Activated CD4-positive, alpha-beta T cell treated with anti-CD3 and anti-CD28 coated beads for 4 hours (primary cell): Measurements from ENCODE around the gene ZNRD2.
A peak's percentile ranks its signal among the peaks of the same experiment; 100 is the strongest.

Experiments used
- DNase-seq, 2 donors: peaks; one replicate each; pipeline ENCODE4 v3.0.0-alpha.2; 2020

Gene ZNRD2

DNA sequence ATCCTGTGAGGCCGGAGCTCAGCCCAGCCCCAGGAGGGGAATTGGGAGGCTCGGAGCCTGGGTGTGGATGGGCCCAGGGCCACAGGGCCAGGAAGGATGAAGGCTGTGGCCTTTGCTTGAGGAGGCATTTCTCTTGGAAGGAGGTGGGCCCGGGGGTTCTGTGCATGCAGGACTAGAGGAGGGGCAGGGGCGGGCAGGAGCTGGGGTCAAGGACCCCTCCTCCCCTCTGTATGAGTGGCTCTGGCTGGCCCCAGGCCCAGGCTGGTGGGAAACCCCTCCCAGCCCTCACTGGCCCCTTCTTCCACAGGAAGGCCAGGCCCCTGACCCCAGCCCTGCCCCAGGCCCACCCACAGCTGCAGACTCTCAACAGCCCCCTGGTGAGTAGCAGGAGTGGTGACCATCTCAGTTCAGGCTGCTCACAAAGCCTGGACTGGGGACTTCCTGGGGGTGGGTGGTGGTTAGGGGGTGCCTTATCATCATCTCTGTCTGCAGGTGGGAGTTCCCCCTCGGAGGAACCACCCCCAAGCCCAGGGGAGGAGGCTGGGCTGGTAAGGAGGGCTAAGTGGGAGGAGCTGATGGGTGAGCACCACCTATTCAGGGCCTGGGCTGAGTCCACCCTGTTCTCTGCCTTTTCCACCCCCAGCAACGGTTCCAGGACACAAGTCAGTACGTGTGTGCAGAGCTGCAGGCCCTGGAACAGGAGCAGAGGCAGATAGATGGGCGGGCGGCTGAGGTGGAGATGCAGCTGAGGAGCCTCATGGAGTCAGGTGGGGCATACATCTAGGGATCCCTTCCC, 19.4 kb downstream of the ZNRD2 start:
- DNase-seq = no peak

DNA sequence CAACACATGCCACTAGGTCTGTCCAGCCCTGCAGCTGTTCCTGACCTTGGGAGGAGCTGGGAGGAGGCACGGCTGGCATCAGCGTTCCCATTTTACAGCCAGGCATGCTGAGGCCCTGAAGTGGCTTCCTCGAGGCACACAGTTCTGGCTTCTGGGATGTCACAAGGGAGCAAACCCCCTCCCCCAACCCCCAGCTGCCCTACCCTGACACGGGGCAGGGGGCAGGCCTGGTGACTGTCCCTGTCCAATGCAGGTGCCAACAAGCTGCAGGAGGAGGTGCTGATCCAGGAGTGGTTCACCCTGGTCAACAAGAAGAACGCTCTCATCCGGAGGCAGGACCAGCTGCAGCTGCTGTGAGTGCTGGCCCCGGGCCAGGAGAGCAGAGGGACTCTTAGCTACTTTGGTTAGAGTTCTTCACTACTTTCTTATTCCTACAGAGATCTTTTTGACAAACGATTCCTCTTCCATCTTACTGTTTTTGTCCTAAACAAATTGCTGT, 20.0 kb downstream of the ZNRD2 start:
- DNase-seq = no peak

DNA sequence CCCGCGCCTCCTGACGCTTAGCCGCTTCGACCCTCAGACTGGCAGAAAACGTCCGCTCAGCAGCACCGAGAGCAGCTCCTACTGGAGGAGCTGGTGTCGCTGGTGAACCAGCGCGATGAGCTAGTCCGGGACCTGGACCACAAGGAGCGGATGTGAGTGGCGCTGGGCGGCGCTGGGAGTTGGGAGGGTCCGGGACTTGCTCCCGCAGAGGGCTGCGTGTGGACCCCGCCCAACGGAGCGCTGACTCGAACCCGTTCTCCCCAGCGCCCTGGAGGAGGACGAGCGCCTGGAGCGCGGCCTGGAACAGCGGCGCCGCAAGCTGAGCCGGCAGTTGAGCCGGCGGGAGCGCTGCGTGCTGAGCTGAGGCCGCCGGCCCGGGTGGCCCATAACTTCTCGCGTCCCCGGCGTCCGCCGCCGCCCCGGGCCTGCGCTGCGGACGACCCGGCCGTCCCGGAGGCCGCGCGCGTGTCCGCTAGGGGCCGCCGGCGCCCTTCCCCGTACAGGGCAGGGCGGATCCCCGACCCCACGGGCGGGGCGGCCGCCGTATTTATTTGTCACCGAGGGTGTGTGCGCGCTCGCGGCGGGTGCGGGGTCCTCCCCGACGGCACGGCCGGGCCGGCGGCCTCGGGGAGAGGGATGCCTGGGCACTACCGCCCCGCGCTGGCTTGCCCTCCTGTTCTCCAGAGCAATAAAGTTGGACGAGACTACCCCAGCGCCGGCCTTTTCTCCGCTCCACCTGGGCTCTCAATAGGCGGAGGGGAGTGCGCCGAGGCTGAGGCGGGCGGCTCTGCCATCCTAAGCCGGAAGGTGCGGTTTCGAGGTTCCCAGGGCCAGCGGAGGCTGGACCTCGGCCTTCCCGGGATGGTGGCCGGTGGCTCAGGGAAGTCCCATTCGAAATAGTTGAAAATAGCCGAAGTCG, 21.9 kb downstream of the ZNRD2 start:
- no peak for DNase-seq

DNA sequence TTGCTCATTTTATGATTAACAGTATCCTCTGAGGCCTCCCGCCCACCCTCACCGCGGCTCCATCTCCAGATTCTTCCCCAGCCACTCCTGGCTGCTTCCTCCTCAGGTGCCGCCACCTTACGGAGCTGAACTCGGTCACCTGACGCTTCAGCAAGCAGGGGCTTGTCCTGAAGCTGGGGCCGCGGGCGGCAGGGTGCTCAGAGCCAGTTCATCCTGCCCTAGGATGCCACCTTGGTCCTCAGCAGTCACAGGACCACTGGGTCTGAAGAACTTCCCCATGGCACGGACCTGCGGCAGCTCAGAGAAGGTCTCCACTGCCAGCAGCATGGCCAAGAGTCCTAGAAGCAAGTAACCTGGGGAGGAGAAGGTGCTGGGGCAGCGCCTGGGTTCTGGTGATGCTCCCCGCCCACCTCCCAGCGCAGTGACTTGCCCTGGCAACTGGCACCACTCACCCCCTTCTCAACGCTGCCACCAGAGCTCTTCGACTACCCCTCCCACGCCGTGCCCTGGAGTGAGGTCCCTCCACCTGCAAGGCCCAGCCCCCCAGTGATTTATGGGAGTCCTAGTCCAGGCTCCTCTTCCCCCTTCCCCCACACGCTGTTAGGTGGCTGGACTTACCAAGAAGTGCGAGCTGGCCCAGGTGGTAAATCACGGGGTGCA, 22.7 kb downstream of the ZNRD2 start:
- DNase-seq = no peak

DNA sequence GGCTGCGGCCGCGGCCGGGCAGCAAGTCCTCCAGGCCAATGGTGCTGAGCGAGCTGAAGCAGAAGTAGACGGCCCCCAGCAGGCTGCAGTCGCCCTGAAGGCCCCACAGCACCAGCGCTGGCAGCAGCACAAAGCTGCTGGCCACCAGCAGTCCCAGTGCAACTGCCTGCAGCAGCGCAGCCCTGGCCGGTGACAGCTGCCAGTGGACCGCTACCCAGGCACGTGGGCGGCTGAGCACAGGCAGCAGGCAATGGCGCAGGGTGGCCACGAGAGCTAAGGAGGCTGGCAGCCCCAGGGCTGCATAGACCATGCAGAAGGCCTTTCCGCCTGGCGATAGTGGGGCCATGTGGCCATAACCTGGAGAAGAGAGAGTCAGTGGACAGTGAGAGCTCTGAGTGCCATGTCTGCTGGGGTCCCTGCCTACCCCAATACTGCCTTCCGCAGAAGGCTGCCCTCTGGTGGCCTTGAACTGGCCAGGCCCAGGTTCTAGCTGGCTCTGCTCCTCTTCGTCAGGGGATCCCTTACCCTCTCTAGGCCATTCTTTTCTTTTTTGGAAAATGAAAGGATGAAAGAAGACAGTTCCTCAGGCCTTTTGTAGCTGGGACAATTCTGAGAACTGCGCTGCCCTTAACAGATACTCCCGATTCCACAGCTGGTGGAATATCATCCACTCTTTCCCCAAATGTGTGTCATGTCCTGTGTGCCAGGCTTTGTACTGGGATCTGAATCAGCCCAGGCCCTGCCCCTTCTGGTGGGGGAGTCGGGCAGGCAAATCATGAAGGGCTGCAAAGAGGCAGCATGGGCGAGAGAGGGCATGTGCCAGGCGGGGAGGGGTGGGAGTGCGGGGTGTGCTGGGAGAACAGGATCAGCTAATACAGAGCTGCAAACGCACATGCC, 23.5 kb downstream of the ZNRD2 start:
- peak in 1 of 2 donors; percentile 51 for DNase-seq

DNA sequence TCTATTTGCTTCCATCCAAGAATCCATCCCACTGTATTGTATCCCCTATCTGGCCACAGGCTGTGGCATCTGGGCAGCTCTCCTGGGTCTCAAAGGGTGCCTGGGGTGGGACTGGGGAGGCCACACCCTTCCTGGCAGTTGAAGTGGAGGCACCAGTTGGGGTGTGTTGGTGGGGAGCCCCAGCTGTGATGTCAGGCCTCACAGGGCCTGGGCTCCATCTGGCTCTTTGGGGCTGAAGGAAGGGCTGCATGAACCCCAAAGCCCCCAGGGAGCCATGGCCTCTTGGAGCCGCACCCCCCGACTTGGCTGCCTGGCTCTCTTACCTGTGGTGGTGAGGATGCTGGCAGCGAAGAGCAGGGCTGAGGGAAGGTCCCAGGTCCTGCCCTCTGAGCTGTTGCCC, 24.9 kb downstream of the ZNRD2 start:
- no peak for DNase-seq

DNA sequence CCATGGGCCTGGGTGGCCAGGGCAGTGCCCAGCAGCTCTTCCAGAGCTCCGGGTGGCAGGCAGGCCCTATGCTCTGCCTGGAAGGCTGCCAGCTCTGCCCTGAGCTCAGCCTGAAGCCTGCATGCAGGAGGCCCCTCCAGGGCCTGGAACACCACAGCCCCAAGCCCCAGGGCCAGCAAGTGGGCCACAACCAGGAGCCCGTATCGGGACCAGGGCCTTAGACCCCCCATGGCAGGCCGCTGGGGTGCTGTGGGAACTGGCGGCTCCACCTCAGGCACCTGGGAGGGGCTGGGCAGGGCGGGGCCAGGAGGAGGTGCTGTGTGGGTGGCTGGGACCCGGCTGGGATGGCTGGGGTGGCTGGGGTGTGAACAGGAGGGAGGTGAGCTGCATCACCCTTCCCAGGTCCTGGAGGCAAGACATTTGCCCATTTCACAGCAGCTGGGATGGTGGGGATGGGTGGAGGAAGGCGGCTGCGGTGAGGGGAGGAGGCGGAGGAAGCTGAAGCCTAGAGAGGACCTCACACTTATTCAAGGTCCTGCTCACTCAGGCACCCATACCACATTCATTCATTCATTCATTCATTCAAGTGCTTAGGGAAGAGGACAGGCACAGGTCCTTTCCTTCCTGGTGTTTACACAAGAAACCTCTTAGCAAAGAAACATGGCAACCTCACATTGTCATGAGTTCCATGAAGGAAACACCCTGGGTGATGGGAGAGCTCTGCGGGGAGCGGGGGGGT, 25.4 kb downstream of the ZNRD2 start, which contains the start of gene KCNK7:
TSS of gene KCNK7 (minus strand) at position 258 of the 739 bp plus-strand sequence. CDS start at position 230, 28 bp downstream.
- DNase-seq = no peak

DNA sequence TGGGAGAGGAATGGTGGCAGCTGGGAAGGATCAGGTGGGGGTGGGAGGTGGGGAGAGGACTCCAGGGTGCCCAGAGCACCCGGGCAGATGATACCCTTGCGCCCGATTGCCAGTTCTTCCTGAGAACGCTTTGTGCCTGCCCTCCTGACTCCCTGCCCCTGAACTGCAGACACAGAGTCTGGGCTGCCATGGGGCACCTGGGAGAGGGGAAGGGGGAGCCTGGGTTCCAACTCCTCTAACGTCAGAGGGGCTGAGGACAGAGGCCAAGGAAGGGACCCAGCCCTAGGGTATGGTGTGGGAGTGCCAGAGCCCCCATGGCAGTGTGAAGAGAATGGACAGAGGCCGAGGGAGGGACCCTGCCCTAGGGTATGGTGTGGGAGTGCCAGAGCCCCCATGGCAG, 26.2 kb downstream of the ZNRD2 start:
- no peak for DNase-seq

DNA sequence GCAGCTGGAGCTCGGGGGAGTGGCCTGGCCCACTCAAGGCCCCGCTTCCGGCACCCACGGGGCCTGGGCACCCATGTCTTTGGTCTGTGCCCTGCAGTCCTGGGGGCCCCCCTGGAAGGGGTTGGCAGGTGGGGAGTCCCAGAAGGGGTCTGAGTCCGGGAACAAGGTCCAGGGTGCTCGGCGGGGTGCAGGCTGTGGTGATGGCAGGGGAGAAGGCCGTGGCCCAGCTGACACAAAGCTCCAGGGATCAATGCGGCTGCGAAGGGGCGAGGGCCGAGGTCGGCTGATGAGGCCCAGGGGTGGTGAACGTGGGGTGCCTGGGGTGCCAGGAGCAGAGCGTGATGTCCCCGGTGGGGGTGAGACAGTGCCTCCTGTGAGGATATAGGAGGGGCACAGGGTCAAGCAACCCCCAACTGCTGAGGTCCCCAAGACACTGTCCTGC, 28.0 kb downstream of the ZNRD2 start:
- DNase-seq = no peak

DNA sequence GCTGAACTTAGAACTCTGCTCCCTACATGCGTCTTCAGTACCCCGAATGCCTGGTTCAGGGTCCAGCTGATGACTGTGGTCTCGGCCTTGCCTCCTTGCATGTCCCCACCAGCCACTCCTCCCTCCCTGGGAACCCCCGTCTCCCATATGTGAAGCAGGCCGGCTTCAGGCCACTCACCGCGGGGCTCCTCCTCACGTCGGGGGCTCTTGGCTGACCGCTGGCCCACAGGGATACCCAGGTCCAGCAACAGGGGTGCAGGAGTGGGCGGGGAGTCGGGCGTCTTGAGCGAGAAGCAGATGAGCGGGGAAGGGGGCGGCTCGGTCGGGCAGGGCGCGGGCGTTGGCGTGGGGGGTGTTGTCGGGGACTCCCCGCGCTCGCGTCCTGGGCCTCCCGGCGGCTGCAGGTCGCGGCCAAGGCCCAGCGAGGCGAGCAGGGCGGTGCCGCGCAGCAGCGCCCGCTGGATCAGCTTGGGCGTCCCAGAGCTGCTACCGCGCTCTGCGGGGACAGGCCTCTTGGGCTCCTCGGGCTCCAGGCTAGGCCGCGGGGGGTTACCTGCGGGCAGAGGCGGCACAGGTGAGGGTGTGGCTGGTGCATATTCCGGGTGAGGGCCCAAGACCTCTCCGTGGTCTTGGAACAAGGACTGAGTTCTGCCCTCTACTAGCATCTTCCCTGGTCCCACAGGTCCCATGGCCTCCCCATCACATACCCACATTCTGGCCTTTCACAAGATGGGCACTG, 29.1 kb downstream of the ZNRD2 start:
- no peak for DNase-seq

DNA sequence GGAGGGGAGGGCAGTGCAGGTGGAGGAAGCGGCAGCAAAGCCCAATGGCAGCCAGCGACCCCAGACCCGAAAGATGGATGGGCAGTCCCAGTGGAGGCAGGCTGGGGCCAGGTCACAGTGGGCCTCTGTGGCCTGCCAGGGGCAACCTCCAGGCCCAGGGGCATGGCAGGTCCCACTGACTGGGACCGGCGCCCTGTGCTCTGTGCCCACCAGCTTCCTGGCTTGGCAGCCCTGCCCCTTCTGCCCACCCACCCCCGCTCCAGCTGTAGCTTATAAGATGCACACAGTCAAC, 29.6 kb downstream of the ZNRD2 start:
- DNase-seq = no peak

DNA sequence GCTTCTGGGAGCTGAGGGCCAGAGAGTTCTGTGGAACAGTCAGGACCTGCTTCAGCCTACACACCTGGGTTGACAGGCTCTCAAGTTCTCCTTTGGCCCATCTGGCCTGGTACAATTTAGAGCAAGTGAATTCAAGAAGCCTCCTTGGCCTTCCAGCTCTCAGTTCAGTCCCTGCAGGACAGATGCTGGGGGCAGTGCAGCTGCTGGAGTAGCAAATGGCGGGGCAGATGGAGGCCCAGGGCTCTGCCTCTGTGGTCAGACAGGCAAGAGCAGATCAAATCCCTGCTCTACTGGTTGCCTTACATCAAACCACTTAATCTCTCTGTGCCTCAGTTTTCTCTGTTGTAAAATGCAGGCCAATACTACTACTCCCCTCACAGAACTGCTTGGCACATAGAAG, 34.0 kb downstream of the ZNRD2 start:
- no peak for DNase-seq

DNA sequence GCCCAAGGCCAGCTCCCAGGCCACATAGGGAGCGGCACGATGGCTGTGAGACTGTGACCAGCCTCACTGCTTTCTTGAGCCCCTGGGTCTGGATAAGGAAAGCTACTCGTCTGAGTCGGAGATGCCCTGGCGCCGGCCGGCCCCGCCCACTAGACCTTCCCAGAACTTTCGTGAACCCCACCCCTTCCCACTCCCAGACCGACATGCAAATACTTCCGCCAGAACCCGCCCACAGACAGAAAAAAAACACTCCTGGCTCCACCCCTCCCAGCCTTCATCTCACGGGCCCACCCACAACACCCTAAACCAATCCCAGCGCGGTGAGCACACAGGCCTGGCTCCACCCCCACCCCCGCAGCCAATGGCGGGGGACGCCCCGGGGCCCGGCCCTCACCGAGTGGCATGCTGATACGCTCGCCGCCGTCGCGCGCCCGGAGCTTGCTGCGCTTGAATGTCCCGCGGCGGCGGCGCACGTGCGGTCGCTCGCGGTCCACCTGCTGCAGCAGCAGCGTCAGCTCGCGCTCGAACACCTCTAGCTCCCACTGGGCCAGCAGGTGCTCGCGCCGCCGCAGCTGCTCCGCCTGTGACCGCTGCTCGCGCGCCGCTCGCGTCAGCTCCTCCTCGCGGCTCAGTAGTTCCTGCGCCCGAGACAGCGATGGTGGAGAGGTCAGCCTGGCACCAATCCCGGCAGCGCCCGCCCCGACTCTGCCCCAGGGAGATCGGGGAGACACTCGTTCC, 36.8 kb downstream of the ZNRD2 start:
- no peak for DNase-seq

DNA sequence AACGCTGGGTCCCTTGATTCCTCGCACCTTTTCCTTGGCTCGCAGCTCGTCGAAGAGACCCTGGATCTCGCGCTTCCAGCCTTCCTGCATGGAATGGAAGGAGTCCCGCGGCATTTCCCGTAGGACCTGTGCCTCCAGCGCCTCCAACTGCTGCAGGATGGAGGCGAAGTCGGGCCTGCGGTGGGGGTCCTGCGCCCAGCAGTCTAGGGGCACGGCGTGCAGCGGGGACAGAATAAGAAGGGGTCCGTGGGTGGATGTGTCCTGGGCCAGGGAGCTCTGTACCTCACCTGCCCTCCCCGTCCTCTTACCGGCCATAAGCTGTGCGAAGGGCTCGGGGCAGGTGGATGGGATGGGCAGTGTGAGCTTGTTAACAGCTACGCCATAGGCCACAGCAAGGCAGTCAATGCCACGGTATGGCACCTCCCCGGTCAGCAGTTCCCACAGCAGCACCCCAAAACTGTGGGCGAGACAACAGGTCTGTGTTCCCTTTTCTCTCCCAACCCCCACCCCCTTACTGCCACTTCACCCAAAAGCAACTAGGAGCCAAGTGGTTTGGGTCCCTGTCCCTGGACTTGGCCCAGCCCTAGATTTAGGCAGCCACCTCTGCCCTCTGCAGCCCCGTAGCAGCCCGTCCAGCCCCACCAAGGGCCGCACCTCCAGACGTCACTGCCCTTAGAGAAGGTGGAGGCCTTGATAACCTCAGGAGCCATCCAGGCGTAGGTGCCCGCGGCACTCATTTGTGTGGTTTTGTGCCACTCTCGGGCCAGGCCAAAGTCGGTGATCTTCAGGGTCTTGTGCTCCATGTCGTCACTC, 37.5 kb downstream of the ZNRD2 start:
- no peak for DNase-seq

DNA sequence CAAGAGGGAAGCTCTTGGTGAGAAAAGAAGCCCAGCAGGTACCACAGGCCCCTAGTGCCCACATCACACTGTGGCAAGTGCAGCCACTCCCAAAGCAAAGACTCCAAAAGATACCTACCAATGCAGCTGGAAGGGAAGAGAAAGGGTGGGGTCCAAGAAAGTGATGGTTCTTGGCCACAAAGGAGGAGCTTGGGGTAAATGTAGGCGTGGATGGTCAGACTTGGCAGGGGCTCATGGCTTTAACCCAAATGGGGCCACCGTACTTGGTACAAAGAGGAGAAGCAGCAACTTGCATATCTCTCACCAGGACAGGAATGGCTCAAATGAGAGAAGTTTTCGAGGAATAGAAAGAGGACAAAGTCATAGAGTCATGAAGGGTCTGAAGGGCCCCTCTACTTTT, 39.0 kb downstream of the ZNRD2 start:
- DNase-seq = no peak

DNA sequence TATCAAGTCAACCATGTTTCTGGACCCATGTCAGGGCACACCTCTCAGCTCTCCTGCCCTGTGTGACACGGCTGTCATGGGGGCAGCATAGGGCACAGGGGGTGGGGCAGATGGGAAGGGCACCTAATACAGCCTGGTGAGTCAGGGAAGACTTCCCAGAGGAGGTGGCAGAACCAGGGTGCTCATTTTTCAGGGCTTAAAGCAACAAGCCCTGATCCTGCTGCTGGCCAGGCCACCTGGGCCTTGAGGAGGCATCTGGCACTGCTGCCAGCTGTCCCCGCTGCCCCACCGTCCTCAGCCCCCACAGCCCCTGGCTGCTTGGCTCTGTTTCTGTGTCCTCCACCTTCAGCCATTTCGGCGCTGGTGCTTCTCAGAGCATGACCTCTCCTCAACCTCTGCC, 39.4 kb downstream of the ZNRD2 start:
- no peak for DNase-seq

DNA sequence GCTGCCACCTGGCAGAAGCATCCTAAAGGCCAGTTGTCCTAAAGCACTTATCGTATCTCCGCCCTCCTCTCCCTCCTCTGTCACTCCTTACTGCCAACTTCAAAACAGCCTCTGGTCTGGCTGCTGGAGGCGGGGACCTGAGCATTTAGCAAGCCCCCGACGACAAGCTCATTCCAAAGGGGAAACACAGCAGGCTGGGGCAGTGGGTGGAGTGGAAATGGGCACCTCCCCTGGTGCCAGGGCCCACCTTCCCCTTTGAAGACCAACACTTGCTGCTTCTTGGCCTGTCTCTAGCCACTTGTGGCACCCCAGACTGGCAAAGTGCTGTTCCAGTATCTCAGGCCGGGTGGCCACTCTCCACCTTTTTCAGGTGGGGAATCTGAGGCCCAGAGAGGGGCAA, 40.1 kb downstream of the ZNRD2 start:
- DNase-seq = no peak

DNA sequence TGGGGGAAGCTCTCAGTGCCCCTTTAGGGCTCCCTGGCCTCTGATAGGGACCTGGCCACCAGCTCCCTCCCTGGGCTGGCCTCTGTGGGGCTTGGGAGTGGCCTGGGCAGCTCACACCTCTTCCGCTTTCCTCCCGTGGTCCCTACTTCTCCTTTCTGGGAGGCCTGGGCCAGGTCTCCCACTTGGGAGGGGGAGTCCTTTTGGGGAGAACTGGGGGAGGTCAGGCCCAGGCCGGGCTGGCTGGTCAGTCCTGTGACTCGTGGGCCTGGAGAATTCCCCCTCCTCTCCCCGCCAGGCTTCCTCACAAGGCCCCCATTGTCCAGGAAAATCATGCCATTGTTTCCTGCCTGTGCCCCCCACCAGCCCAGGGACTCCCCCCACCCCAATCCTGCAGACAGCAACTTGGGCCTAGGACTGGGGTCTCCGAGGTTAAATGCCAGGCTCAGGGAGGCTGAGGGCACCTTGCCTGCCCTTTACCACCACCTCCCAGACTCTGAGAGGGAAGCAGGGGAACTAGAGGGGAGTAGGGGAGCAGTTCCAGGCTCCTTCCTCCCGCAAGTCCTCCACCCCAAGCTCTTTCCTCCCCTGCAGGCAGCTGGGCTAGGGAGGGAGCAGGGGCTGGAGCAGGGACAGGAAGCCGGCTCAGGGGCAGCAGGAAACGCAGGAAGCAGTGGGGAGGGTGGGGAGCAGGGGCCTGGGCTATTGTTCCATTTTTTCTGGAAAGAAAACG, 40.9 kb downstream of the ZNRD2 start:
- no peak for DNase-seq
